Hindlimb muscle (tissue), 1 donor: ENCODE data around the gene RSPH6A. TPM values are rescaled to one million over a fixed set of nuclear protein-coding genes. Genes with fewer than 3 reads are reported as not detected.

Experiments used
- DNase-seq: peaks from one replicate; pipeline ENCODE4 v3.0.0-alpha.2; 2013
- polyA plus RNA-seq: library from polyadenylated mRNA; unstranded; fragments of 120-200 nt; gene quantifications from one replicate; pipeline ENCODE4 v1.2.1, GENCODE V29; 2013; ENCODE audit not compliant: insufficient read length

RSPH6A gene
- polyA plus RNA-seq, 1 donor, result not detected

GRCh38 chr19:45779231-45780145, 35.6 kb downstream of the RSPH6A start:
- DNase-seq, result no peak

DNA sequence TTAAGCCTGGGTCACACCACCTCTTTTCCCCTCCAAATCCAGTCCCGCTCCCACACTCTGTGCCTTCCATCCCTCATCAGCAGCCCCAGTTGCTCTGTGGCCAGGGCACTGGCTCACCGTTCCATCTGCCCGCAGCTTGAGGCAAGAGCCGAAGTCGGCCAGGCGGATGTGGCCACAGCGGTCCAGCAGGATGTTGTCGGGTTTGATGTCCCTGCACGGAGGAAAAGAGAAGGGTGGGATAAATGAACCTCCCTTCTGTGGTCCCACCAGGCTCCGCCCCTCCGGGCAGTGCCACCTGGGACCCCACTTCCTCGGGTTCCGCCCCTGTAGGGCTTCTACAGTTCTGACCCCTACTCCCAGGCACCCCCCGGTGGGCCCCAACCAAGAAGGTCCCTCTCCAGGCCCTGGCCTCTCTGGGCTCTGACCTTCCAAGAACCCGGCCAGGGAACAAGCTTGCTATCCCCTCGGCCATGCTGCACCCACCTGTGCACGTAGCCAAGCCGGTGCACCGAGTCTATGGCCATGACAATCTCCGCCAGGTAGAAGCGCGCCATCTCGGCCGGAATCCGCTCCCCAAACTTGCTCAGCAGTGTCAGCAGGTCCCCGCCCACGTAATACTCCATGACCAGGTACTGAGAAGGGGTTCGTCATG, 37.0 kb downstream of the RSPH6A start:
- no peak for DNase-seq

GRCh38 chr19:45777395-45777961, 37.6 kb downstream of the RSPH6A start:
- no peak for DNase-seq

DNA sequence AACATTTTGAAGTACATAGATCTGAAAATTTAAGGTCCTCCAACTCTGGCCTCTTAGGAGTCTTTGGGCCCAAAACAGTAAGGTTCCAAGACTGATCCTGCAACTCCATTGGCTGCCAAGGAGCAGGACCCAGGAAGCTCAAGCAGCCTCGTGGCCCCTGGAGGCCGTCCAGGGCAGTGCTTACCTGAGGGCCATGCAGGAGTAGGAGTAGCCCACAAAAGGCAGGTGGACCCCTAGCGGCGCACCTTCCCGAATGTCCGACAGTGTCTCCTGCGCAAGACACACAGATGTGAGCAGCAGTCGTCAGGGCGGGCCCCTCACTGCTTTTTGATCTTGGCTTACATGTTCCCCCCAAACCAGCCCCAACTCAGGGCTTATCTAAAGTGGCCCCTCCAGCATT, 40.3 kb downstream of the RSPH6A start:
- no peak for DNase-seq

GRCh38 chr19:45773384-45773783, 41.7 kb downstream of the RSPH6A start:
- DNase-seq, result no peak

DNA sequence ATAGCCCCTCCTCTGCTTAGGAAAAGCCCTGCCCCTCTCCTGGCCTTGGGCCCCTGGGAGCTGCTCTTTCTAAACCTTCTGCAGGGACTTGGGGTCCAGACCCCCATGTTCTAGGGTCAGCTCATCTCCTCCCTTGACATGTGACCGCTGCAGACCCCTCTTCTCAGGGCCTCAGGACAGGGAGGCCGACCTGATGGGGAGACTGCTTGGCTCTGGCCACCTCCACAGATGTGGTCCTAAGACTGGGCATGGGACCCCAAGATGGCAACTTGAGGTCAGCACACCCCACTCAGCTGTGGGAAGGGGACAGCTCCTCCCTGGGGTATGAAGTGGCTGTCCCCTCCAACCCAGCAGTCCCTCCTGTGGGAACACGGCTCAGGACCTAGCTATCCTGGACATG, 42.2 kb downstream of the RSPH6A start:
- DNase-seq, result no peak

- no peak for DNase-seq
Measured at GRCh38 chr19:45772130-45772840, 42.8 kb downstream of the RSPH6A start.

GRCh38 chr19:45771311-45771933, 43.7 kb downstream of the RSPH6A start:
- DNase-seq, result no peak

GRCh38 chr19:45770192-45771101, 44.7 kb downstream of the RSPH6A start:
- DNase-seq, result peak; percentile 95

DNA sequence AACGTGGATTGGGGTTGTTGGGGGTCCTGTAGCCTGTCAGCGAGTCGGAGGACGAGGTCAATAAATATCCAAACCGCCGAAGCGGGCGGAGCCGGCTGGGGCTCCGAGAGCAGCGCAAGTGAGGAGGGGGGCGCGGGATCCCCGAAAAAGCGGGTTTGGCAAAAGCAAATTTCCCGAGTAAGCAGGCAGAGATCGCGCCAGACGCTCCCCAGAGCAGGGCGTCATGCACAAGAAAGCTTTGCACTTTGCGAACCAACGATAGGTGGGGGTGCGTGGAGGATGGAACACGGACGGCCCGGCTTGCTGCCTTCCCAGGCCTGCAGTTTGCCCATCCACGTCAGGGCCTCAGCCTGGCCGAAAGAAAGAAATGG, 45.3 kb downstream of the RSPH6A start:
- no peak for DNase-seq

DNA sequence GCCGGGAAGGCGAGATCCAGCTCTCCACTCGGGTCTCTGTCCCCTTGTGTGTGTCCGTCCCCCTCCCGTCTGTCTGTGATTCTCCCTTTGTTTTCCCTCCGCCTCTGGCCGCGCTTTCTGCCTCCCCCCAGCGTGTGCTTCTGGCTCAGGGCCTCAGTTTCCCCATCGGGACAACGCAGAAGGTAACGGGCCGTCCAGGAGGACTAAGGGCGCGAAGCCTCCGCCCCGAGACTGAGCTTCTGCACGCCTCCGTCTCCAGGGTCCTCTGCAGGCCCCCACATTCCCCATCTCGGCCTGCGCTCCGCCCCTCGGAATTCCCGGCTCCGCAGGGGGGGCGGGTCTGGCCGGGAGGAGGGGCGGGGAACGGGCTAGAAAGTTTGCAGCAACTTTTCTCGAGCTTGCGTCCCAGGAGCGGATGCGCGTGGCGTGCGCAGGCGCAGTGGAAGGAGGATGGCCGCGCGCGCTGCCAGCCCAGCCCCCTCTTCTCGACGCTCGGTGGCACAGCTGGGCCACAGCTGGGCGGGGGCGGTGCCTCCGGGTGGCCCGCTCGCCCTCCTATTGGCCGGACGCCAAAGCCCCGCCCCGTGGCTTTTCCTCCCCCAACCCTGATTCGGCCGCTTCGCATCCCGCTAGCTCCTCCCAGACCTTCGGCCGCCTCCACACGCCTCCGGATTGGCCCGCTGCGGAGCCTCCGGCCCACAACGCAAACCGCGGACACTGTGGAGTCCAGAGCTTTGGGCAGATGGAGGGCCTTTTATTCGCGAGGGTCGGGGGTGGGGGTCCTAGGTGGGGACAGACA, 45.9 kb downstream of the RSPH6A start, which contains the start of gene SIX5:
SIX5 (minus strand) TSS at position 269 of the 799 bp plus-strand sequence. CDS start 408 bp downstream, outside the sequence.
- DNase-seq, result peak; percentile 99

DNA sequence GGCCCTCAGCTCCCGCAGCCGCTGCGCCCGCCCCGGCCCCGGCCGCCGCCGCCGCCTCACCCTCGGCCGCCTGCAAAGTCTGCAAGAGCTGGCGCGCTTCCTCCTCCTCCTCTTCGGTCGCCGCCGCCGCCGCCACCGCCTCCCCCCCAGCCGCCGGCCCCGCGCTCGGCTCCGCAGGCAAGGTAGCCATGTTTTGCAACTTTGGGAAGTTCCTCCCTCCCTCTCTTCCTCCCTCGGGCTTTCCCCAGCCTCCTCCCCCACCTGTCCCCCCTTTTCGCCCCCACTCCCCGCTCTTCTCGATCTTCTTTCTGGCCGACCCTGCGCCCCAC, 46.5 kb downstream of the RSPH6A start:
- no peak for DNase-seq

GRCh38 chr19:45767881-45768654, 47.0 kb downstream of the RSPH6A start:
- DNase-seq, result peak; percentile 86

- peak; percentile 87 for DNase-seq
Measured at GRCh38 chr19:45767410-45767880, 47.7 kb downstream of the RSPH6A start.

DNA sequence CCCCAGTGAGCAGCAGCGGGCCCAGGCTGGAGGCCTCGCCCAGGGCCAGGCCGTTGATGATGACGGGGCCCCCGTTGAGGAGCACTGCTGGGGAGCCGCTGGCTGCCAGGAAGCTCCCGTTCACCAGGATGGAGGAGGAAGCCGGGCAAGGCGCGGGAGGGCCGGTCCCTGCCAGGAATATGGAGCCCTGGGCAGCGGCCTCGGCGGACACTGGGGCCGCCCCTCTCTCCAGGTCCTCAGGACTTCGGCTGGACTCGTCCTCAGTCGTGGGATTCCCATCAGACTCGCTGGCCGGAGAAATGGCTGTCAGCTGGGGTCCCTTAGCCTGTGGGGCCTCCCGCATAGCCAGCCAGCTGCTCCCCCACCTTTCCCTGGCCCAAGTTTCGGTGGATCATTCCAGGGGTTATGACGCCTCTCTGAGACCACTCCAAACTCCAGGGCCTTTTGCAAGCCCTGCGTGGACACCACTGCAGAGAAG, 48.2 kb downstream of the RSPH6A start:
- DNase-seq, result no peak

DNA sequence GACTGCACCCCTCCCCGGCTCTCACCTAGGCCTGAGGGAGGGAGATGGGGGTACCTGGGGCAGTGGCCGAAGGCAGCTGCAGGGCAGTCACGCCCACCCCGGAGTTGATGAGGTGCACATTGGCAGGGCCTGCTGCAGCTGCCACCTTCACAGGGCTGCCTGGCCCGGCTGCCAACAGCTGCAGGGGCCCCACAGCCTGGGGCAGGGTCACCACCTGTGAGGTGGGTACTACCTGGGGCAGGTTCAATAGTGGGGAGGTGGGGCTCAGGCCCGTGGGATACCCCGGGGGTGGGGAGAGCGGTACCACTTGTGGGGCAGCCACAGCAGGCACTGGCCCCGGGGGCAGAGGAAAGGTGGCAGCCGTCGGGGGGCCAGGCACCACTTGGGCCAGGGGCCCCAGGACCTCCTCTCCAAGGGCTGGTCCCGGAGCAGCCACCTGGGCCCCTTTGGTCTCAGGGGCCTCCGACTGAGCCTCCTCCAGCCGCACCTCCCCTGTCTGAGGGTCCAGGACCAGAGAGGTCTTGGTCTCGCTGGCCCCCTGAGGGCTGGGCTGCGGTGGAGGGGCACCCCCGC, 48.7 kb downstream of the RSPH6A start:
- no peak for DNase-seq

DNA sequence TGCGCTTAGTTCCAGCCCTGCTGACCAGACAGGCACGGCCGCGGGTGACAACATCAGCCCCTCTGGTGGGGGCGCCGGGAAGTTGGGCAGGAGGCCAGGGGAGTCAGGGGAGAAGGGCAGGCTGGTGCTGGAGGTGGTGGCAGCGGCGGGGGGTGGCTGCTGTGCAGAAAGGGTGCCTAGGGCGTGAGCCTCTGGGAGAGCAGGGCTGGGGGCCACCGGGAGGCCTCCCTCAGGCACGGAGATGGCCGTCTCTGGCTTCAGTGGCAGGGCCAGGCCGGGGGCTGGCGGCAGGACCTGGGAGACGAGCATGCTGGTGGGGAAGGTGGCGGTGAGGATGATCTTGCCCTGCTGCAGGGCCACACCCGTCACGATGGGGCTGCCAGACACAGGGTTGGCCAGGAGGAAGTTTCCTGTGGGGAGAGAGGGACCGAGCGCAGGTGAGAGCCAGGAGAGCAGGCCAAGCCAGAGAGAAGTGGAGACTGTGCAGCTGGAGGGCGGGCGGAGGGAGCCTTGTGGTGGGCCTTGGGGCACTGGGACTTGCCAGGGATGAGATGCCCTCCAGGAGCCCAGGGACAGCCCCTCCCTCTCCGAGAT, 49.3 kb downstream of the RSPH6A start:
- no peak for DNase-seq

DNA sequence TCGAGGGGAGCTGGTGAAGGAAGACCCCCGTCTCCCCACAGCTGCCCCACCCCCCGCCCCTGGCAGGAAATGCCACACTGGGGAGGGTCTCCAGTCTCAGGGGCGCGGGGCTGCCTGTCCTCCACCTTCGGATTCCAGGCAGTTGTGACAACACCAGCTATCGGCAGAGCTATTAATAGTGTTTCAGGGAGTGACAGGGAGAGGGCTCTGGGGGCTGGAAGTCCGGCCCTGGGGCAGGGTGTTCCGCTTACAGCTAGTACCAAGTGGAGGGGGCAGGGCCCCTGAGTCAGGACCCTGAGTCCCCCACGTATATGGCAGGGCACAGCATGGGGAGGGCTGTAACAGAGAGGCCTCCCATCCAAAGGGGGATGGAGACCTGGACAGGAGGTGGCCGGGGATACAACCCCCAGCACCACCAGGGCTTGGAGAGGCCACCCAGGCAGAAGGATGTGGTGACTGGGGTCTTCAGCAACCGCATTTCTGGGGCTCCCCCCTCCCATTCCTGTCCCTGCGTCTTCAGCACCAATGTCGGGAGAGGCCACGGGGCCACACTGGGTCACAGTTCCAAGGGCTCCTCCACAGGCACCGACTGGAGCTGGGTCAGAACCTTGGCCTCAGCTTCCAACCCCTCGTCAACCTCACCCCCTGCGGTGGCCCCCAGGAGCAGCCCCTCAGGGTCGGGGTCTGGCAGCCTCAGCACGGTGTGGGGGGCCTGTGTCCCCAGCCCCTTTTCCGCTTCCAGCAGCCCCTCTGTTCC, 50.0 kb downstream of the RSPH6A start:
- DNase-seq, result no peak
